SK-N-SH (cell line): Measurements from ENCODE around the gene LCN10. TPM values are rescaled to one million over a fixed set of nuclear protein-coding genes. Genes with fewer than 3 reads are reported as not detected.

Experiments used
- CTCF ChIA-PET: fragments of 300-600, 350-600 bp; formaldehyde crosslinking; extraction: SDS; loops from one replicate; lab custom pipeline; 2021; lab: Yijun Ruan, JAX
- POLR2A ChIA-PET: fragments of 350-600 bp; sonication (Branson Sonifier 250); formaldehyde crosslinking; extraction: SDS; loops from one replicate; lab custom pipeline; 2020; ENCODE audit warnings: antibody characterized with exemption, inconsistent platforms; lab: Yijun Ruan, JAX
- DNase-seq: peaks from one replicate; pipeline ENCODE4 v3.0.0; 2012
- H2AFZ ChIP-seq: fragments of 200-600 bp; sonication (generic); 2 replicates; pipeline ENCODE4 v1.8.1; 2016; ENCODE audit warnings: antibody characterized with exemption, mild to moderate bottlenecking, low read depth
- H3F3A ChIP-seq: fragments of 200-600 bp; sonication (generic); replicated peaks from 2 replicates; pipeline ENCODE3; 2016; ENCODE audit warnings: antibody characterized with exemption, mild to moderate bottlenecking; ENCODE audit not compliant: insufficient read depth
- H3K27ac ChIP-seq, 2 experiments: fragments of 200-500 bp in 1 of 2; fragments of 200-600 bp in 1 of 2; sonication (Bioruptor generic) in 1 of 2; sonication (generic), shearing (Covaris generic) in 1 of 2; 2 replicates each; pipeline versions ENCODE4 v1.5.1 to v1.6.1; 2014 to 2016; ENCODE audit warnings: low read depth in 2 of 2, inconsistent platforms in 1 of 2, low read length in 1 of 2, mild to moderate bottlenecking in 1 of 2, mixed read lengths in 1 of 2
- H3K27me3 ChIP-seq: fragments of 200-600 bp; sonication (generic), shearing (Covaris generic); 2 replicates; pipeline ENCODE4 v1.6.1; 2016; ENCODE audit warnings: mixed run types; ENCODE audit not compliant: insufficient read depth
- H3K36me3 ChIP-seq, 2 experiments: fragments of 200-500 bp in 1 of 2; fragments of 200-600 bp in 1 of 2; sonication (Bioruptor generic) in 1 of 2; sonication (generic) in 1 of 2; replicated peaks in 1 of 2; 2 replicates each; pipeline versions ENCODE3 to v1.5.1; 2014 to 2016; ENCODE audit warnings: low read length in 1 of 2, mild to moderate bottlenecking in 1 of 2; ENCODE audit not compliant: insufficient read depth in 2 of 2, control insufficient read depth in 1 of 2
- H3K4me1 ChIP-seq, 2 experiments: fragments of 200-500 bp in 1 of 2; fragments of 200-600 bp in 1 of 2; sonication (Bioruptor generic) in 1 of 2; sonication (generic), shearing (Covaris generic) in 1 of 2; 2 replicates each; pipeline versions ENCODE4 v1.5.1 to v1.6.1; 2014 to 2016; ENCODE audit warnings: low read depth in 1 of 2, low read length in 1 of 2, mixed run types in 1 of 2; ENCODE audit not compliant: insufficient read depth in 2 of 2, control insufficient read depth in 1 of 2
- H3K4me2 ChIP-seq: fragments of 200-600 bp; sonication (generic), shearing (Covaris generic); 2 replicates; pipeline ENCODE4 v1.6.1; 2017; ENCODE audit warnings: mixed run types
- H3K4me3 ChIP-seq, 2 experiments: fragments of 200-500 bp in 1 of 2; fragments of 200-600 bp in 1 of 2; sonication (Bioruptor generic) in 1 of 2; sonication (generic), shearing (Covaris generic) in 1 of 2; 2 replicates each; pipeline versions ENCODE4 v1.5.1 to v1.8.1; 2014 to 2016; ENCODE audit warnings: low read depth in 2 of 2, inconsistent platforms in 1 of 2, low read length in 1 of 2, mild to moderate bottlenecking in 1 of 2, mixed read lengths in 1 of 2, moderate library complexity in 1 of 2
- H3K79me2 ChIP-seq: fragments of 200-600 bp; sonication (generic); 2 replicates; pipeline ENCODE4 v1.8.1; 2017; ENCODE audit warnings: mild to moderate bottlenecking; ENCODE audit not compliant: insufficient read depth
- H3K9ac ChIP-seq: fragments of 200-600 bp; sonication (generic); 2 replicates; pipeline ENCODE4 v1.6.1; 2017; ENCODE audit warnings: mixed run types
- H3K9me2 ChIP-seq: fragments of 200-600 bp; sonication (generic); 2 replicates; pipeline ENCODE4 v1.6.1; 2017; ENCODE audit warnings: mixed run types
- H3K9me3 ChIP-seq: fragments of 200-600 bp; sonication (generic); 2 replicates; pipeline ENCODE4 v1.6.1; 2017; ENCODE audit warnings: mixed run types, mild to moderate bottlenecking, moderate library complexity
- H4K20me1 ChIP-seq: fragments of 200-600 bp; sonication (generic); 2 replicates; pipeline ENCODE4 v1.6.1; 2017; ENCODE audit warnings: mild to moderate bottlenecking, mixed run types; ENCODE audit not compliant: insufficient read depth
- CHD2 ChIP-seq: fragments of 150-350 bp; IDR thresholded peaks from 2 replicates; pipeline ENCODE4 v1.6.1; 2018; ENCODE audit warnings: low read length; ENCODE audit not compliant: partially characterized antibody
- EP300 ChIP-seq, 2 experiments: IDR thresholded peaks; 2 replicates each; pipeline versions ENCODE4 v1.4.0 to v1.6.1; 2012; ENCODE audit warnings: borderline replicate concordance in 1 of 2, low read depth in 1 of 2, low read length in 1 of 2
- FOXM1 ChIP-seq: IDR thresholded peaks from 2 replicates; pipeline ENCODE4 v1.4.0; 2012; ENCODE audit warnings: low read depth, mild to moderate bottlenecking
- GABPA ChIP-seq: IDR thresholded peaks from 2 replicates; pipeline ENCODE4 v1.4.0; 2012; ENCODE audit warnings: low read depth, mild to moderate bottlenecking
- GATA2 ChIP-seq: sonication (generic); formaldehyde crosslinking; IDR thresholded peaks from 2 replicates; pipeline ENCODE4 v1.5.0; 2020; ENCODE audit warnings: mild to moderate bottlenecking, missing genetic modification reagents
- JUND ChIP-seq: IDR thresholded peaks from 2 replicates; pipeline ENCODE4 v1.4.0; 2012
- POLR2AphosphoS5 ChIP-seq: IDR thresholded peaks from 2 replicates; pipeline ENCODE4 v1.6.1; 2012; ENCODE audit warnings: low read depth, low read length
- RCOR1 ChIP-seq: fragments of 150-350 bp; IDR thresholded peaks from 2 replicates; pipeline ENCODE4 v1.6.1; 2017; ENCODE audit warnings: antibody characterized with exemption, low read length
- REST ChIP-seq: IDR thresholded peaks from 2 replicates; pipeline ENCODE4 v1.6.1; 2012; ENCODE audit warnings: mild to moderate bottlenecking, low read depth, low read length, moderate library complexity
- RFX5 ChIP-seq: IDR thresholded peaks from 2 replicates; pipeline ENCODE4 v1.6.1; 2012; ENCODE audit warnings: mild to moderate bottlenecking, improper control_type of control experiment, low read length
- SIN3A ChIP-seq: IDR thresholded peaks from 2 replicates; pipeline ENCODE4 v1.6.1; 2012; ENCODE audit warnings: low read depth, mild to moderate bottlenecking, low read length, moderate library complexity, borderline replicate concordance
- TAF1 ChIP-seq: IDR thresholded peaks from 2 replicates; pipeline ENCODE4 v1.6.1; 2012; ENCODE audit warnings: low read depth, mild to moderate bottlenecking, low read length, moderate library complexity, borderline replicate concordance
- TEAD4 ChIP-seq: IDR thresholded peaks from 2 replicates; pipeline ENCODE4 v1.4.0; 2012; ENCODE audit warnings: mild to moderate bottlenecking, borderline replicate concordance; ENCODE audit not compliant: insufficient read depth
- WGBS: methylation state at CpG from one replicate; pipeline ENCODE4 v1.1.6; 2017; ENCODE audit warnings: low lambda C conversion rate; 5-methylcytosine and 5-hydroxymethylcytosine counted together
- polyA plus RNA-seq, 3 experiments: library from polyadenylated mRNA; depleted of rRNA; stranded (reverse); fragments of >200 nt; gene quantifications; 2 replicates each; pipeline ENCODE4 v1.2.3, GENCODE V29; 2012

Gene LCN10
- polyA plus RNA-seq, 1 of the 3 experiments (the other 2 are of a cell fraction): not detected

GRCh38 chr9:136733611-136734010 lies 9.1 kb downstream of the LCN10 start (continued):
- TF ChIP-seq REST: no peak
- no peak for TF ChIP-seq EP300 (IDR thresholded peaks at IDR 0.05; ENCODE audit: borderline replicate concordance in 1 of 2, low read depth in 1 of 2, low read length in 1 of 2)
- TF ChIP-seq SIN3A: no peak
- TF ChIP-seq POLR2AphosphoS5: no peak
- TF ChIP-seq RCOR1: no peak
- no peak for TF ChIP-seq JUND
- no peak for TF ChIP-seq GATA2 (CRISPR knock-in tag)
- no peak for TF ChIP-seq TAF1
- no peak for TF ChIP-seq TEAD4
- TF ChIP-seq GABPA: no peak
- no peak for TF ChIP-seq CHD2

GRCh38 chr9:136732444-136733178 lies 10.1 kb downstream of the LCN10 start:
- Histone ChIP-seq H3K4me2 (no peak overlapping the region), H3K27me3 (no peaks in the 10 kb centered on the region), H3K4me3 (no peak overlapping the region), H3K27ac (no peak overlapping the region), H3K9ac (no peak overlapping the region), H3F3A (no peaks in the 10 kb centered on the region), H3K79me2 (peaks cover 27% of the 10 kb centered on the region), H3K4me1 (peaks cover 4 to 11% of the 10 kb centered on the region in 2 experiments; a peak in 2 of 4 replicates), H3K36me3 (no peaks in the 10 kb centered on the region), H2AFZ (no peak overlapping the region), H3K9me2 (no peaks in the 10 kb centered on the region), H4K20me1 (peaks cover 1% of the 10 kb centered on the region; the same call in 1 of the 2 replicates), H3K9me3 (no peaks in the 10 kb centered on the region)
- WGBS: 80% methylated on average over 16 of the region's 16 CpGs
- CTCF ChIA-PET: interaction anchor here (1.8 kb wide), 1 partner anchor 10 kb away, joined by 5 read pairs; the partner anchor contains the start of gene LCN10
- no peak for DNase-seq
- TF ChIP-seq FOXM1: no peak
- TF ChIP-seq TEAD4: no peak
- TF ChIP-seq RFX5: no peak
- POLR2A ChIA-PET: no interaction called here
